Heart left ventricle (tissue), 13 donors: ENCODE measurements around the gene CALHM2.

ENCODE experiments used
- POLR2A ChIP-seq, 2 donors: fragments of 450-650 bp; IDR thresholded peaks; one replicate each; pipeline ENCODE4 v1.6.1; 2017; ENCODE audit warnings: antibody characterized with exemption in 2 of 2, mild to moderate bottlenecking in 2 of 2, moderate library complexity in 2 of 2
- TF ChIP-seq, protein P1 (sequence below), 12 donors: fragments of 200-600 bp; sonication (generic) in 4 of 12; IDR thresholded peaks; one replicate each; pipeline versions ENCODE4 v1.5.0 to v1.8.0; 2018 to 2022; ENCODE audit warnings: antibody characterized with exemption in 12 of 12, mild to moderate bottlenecking in 5 of 12
- donor health status: ischemic (EF 13 %, LVEDD 7.1; RV severe dilation, severe dysfunction).
- donor health status: DM: no; HTN: yes; CAD: no.
- donor health status: DM: no; HTN: no; CAD: no.
- donor health status: ischemic (EF 25% LVEDD 6.9; RV normal size, moderate dysfunction).
- donor health status: ischemic (EF 25% LVEDD 5.7; RV mildly dilated, moderate dysfunction).
- donor health status: ischemic (EF 35%, LVEDD 5.7; RV mildly dilated, moderate dysfunction).
- donor health status: nonischemic (EF 11% LVEDD 7.7; RV severe dilation, severe dysfunction).
- donor health status: DM: yes; HTN: yes; CAD: no.
- donor health status: PGD.
- donor health status: ischemic (EF 29% LVEDD 5.4; RV normal size, mild dysfunction).
- donor health status: nonischemic (EF 23%, LVEDD 6.1; RV moderate dilation, normal function).

- TF ChIP-seq, protein P1, sequence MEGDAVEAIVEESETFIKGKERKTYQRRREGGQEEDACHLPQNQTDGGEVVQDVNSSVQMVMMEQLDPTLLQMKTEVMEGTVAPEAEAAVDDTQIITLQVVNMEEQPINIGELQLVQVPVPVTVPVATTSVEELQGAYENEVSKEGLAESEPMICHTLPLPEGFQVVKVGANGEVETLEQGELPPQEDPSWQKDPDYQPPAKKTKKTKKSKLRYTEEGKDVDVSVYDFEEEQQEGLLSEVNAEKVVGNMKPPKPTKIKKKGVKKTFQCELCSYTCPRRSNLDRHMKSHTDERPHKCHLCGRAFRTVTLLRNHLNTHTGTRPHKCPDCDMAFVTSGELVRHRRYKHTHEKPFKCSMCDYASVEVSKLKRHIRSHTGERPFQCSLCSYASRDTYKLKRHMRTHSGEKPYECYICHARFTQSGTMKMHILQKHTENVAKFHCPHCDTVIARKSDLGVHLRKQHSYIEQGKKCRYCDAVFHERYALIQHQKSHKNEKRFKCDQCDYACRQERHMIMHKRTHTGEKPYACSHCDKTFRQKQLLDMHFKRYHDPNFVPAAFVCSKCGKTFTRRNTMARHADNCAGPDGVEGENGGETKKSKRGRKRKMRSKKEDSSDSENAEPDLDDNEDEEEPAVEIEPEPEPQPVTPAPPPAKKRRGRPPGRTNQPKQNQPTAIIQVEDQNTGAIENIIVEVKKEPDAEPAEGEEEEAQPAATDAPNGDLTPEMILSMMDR (IDR thresholded peaks at IDR 0.05) = no peak
- no peak for TF ChIP-seq POLR2A (IDR thresholded peaks at IDR 0.05)
These were observed 27.0 kb upstream of the CALHM2 start, which contains the start of gene CALHM3 for GRCh38 chr10:103479135-103479534.
